Left lung (tissue), 10 donors: Measurements from ENCODE around the gene STK10. TPM values are rescaled to one million over a fixed set of nuclear protein-coding genes. Genes with fewer than 3 reads are reported as not detected.
"Not testable (repeated sequence)": the region's sequence is repeated elsewhere in the genome, so short reads cannot be mapped to it uniquely, and the experiment has no call there.

Experiments used
- ATAC-seq: fragments of 200-7000 bp; cut with Tn5 transposase; one replicate; pipeline ENCODE4 v1.9.1; 2020; ENCODE audit warnings: moderate library complexity
- DNase-seq, 4 donors: peaks; one replicate each; pipeline ENCODE4 v3.0.0-alpha.2; 2013 to 2020
- H3K27ac ChIP-seq, 2 donors: fragments of 200-600 bp; sonication (generic) in 1 of 2; one replicate each; pipeline versions ENCODE4 v1.5.0 to v1.8.0; 2020 to 2021
- H3K27me3 ChIP-seq, 2 donors: fragments of 200-600 bp; sonication (generic) in 1 of 2; one replicate each; pipeline versions ENCODE4 v1.5.0 to v1.8.0; 2020 to 2021
- H3K36me3 ChIP-seq, 2 donors: fragments of 200-600 bp; sonication (generic) in 1 of 2; one replicate each; pipeline versions ENCODE4 v1.5.0 to v1.8.0; 2020 to 2021
- H3K4me1 ChIP-seq, 2 donors: fragments of 200-600 bp; one replicate each; pipeline ENCODE4 v1.8.0; 2021
- H3K4me3 ChIP-seq, 2 donors: fragments of 200-600 bp; sonication (generic) in 1 of 2; one replicate each; pipeline versions ENCODE4 v1.5.0 to v1.8.0; 2020 to 2021; ENCODE audit warnings: mild to moderate bottlenecking in 1 of 2
- H3K9me3 ChIP-seq, 2 donors: fragments of 200-600 bp; sonication (generic) in 1 of 2; one replicate each; pipeline versions ENCODE4 v1.5.0 to v1.8.0; 2020 to 2021
- intact Hi-C, 2 donors: fragments of 100-400 bp; cut with DNase I; formaldehyde crosslinking; loops; one replicate each; pipeline versions ENCODE4 v1.11.2 to v1.14.2; 2022
- polyA plus RNA-seq, 6 donors: library from polyadenylated mRNA; unstranded; fragments of 120-200 nt; gene quantifications; one replicate each; pipeline ENCODE4 v1.2.1, GENCODE V29; 2013; ENCODE audit not compliant: insufficient read length in 6 of 6
- total RNA-seq, 2 donors: library from RNA; stranded (reverse); fragmentation: NEBNext Ultra II Directional; extraction: Animal tissue kit (Norgen Biotek cat#: 25700); gene quantifications; one replicate each; pipeline ENCODE4 v1.2.1, GENCODE V29; 2021
- TF ChIP-seq, protein P1 (sequence below), 2 donors: fragments of 200-600 bp; sonication (generic) in 1 of 2; IDR thresholded peaks; one replicate each; pipeline versions ENCODE4 v1.5.0 to v1.8.0; 2021; ENCODE audit warnings: antibody characterized with exemption in 2 of 2
- donor health status: DM: no; HTN: yes; CAD: no.
- donor health status: DM: no; HTN: no; CAD: no.

STK10 gene
- total and polyA plus RNA-seq, 8 donors: 18.6 to 83.2 (median 21.9) TPM

DNA sequence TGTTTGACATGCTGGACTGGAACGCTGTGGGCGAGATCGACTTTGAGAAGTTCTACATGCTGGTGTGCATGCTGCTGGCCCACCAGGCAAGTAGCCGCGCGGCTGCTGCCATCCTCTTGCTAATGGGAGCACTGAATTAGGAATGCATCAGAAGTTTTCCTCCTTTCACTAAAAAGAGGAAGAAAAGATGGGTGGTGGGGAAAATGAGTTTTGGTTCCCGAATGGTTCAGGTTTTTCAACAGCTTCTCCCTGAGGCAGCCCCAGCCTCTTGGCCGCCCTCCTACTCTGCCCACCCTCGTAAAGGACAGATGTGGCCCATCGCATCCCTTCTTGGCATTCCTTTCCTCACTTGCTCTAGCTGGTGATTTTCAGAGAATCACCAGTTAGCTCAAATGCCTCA lies 11.4 kb upstream of the STK10 start:
- no peak for ATAC-seq
- DNase-seq: no peak
- H3K27ac ChIP-seq: no peak overlapping the region
- peaks cover 0 to 7% of the 10 kb centered on the region in 2 donors for H3K4me1 ChIP-seq
- TF ChIP-seq, protein P1, sequence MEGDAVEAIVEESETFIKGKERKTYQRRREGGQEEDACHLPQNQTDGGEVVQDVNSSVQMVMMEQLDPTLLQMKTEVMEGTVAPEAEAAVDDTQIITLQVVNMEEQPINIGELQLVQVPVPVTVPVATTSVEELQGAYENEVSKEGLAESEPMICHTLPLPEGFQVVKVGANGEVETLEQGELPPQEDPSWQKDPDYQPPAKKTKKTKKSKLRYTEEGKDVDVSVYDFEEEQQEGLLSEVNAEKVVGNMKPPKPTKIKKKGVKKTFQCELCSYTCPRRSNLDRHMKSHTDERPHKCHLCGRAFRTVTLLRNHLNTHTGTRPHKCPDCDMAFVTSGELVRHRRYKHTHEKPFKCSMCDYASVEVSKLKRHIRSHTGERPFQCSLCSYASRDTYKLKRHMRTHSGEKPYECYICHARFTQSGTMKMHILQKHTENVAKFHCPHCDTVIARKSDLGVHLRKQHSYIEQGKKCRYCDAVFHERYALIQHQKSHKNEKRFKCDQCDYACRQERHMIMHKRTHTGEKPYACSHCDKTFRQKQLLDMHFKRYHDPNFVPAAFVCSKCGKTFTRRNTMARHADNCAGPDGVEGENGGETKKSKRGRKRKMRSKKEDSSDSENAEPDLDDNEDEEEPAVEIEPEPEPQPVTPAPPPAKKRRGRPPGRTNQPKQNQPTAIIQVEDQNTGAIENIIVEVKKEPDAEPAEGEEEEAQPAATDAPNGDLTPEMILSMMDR (IDR thresholded peaks at IDR 0.05): no peak
- intact Hi-C loops: no loop called here
- H3K27me3 ChIP-seq: no peaks in the 10 kb centered on the region
- no peaks in the 10 kb centered on the region for H3K9me3 ChIP-seq
- H3K36me3 ChIP-seq: no peaks in the 10 kb centered on the region
- no peak overlapping the region for H3K4me3 ChIP-seq

DNA sequence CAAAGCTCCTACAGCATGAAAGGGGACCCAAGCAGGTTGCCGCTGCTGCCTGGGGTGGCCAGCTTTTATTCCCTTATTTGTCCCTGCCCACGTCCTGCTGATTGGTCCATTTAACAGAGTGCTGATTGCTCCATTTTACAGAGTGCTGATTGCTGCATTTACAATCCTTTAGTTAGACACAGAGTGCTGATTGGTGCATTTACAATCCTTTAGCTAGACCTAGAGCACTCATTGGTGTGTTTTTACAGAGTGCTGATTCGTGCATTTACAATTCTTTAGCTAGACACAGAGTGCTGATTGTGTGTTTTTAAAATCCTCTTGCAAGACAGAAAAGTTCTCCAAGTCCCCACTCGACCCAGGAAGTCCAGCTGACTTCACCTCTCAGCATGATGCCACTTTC lies 9.8 kb upstream of the STK10 start:
- ATAC-seq, DNase-seq, H3K27ac ChIP-seq, H3K36me3 ChIP-seq, H3K9me3 ChIP-seq, intact Hi-C loops, H3K27me3 ChIP-seq, H3K4me1 ChIP-seq, H3K4me3 ChIP-seq: not testable (repeated sequence)

GRCh38 chr5:172194985-172195774 lies 7.2 kb upstream of the STK10 start:
- H3K4me3 ChIP-seq: no peak overlapping the region
- H3K9me3 ChIP-seq: no peaks in the 10 kb centered on the region
- H3K27ac ChIP-seq: no peak overlapping the region
- intact Hi-C loops: no loop called here
- H3K27me3 ChIP-seq: no peaks in the 10 kb centered on the region
- no peak for ATAC-seq
- no peaks in the 10 kb centered on the region for H3K36me3 ChIP-seq
- no peak for DNase-seq
- peaks cover 0 to 2% of the 10 kb centered on the region in 2 donors for H3K4me1 ChIP-seq
- TF ChIP-seq, protein P1 (IDR thresholded peaks at IDR 0.05): no peak

DNA sequence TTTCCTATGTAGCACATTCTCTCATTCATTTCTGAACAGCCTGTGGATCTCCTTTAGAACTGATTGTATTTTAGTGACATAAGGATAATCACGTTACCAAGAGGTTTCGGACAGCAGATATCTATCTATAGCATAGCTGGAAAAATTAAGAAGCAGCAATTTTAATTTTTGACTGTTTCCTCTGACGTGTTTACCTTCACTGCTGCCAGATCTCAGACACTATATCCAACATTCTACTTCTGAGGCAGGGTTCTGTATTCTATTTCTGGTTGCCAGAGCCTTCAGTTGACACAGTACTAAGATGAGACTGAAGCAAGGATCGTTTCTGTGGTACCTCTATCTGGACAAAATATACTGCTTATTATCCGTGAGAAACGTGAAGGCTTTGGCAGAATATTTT lies 5.8 kb upstream of the STK10 start, which contains the start of gene EFCAB9:
Gene EFCAB9, plus strand, starts transcription at position 301 of the 400 bp plus-strand sequence. Its CDS starts 1 bp downstream, at position 302.
- intact Hi-C loops: no loop called here

DNA sequence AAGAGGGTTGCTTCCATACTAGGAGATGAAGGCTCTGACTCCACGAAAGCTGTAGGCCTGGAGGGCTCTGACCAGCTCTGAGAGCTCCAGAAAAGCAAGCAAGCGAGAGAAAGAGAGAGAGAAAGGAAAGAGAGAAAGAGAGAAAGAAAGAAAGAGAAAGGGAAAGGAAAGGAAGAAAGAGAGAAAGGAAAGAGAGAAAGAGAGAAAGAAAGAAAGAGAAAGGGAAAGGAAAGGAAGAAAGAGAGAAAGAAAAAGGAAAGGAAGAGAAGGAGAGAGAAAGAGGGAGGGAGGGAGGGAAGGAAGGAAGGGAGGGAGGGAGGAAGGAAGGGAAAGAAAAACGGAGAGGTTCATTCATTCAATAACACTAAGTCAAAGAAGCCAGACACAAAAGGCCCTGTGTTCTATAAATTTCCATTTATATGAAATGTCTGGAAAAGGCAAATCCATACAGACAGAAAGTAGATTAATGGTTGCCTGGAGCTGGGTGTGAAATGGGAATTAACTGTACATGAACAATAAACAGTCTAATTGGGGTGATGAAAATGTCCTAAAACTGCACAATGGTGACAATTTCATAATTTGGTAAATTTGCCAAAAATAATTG lies 1.8 kb upstream of the STK10 start:
- TF ChIP-seq, protein P1 (IDR thresholded peaks at IDR 0.05): no peak
- ATAC-seq (no peak), DNase-seq (no peak)
- no peaks in the 10 kb centered on the region for H3K27me3 ChIP-seq
- intact Hi-C loops: loop anchor here (5.0 to 10.0 kb wide), 2 partner anchors 75 to 82 kb away; no protein-coding TSS in a partner anchor
- no peaks in the 10 kb centered on the region for H3K36me3 ChIP-seq
- no peak overlapping the region for H3K4me3 ChIP-seq
- H3K4me1 ChIP-seq: peaks cover 11 to 27% of the 10 kb centered on the region in 2 donors
- no peak overlapping the region for H3K27ac ChIP-seq
- no peaks in the 10 kb centered on the region for H3K9me3 ChIP-seq

More for the DNA sequence above, 5.8 kb upstream of the STK10 start, which contains the start of gene EFCAB9:
- no peaks in the 10 kb centered on the region for H3K9me3 ChIP-seq
- ATAC-seq: no peak
- TF ChIP-seq, protein P1 (IDR thresholded peaks at IDR 0.05): no peak
- no peaks in the 10 kb centered on the region for H3K27me3 ChIP-seq
- H3K27ac ChIP-seq: no peak within 1 kb of the TSS
- peaks cover 0 to under 1% of the 10 kb centered on the region in 2 donors for H3K4me1 ChIP-seq
- DNase-seq: no peak
- no peaks in the 10 kb centered on the region for H3K36me3 ChIP-seq
- H3K4me3 ChIP-seq: no peak within 1 kb of the TSS
